GM19452 (cell line): ENCODE data around the gene IFNA4.
"Not testable (repeated sequence)": the region's sequence is repeated elsewhere in the genome, so short reads cannot be mapped to it uniquely, and the experiment has no call there.

Experiments
- ATAC-seq: cut with Tn5 transposase; IDR thresholded peaks from one replicate; pipeline ENCODE4 v1.9.1; 2021; ENCODE audit not compliant: unreplicated experiment

Gene IFNA4

GRCh38 chr9:21166560-21166959 lies 20.8 kb downstream of the IFNA4 start, which contains the start of gene IFNA21:
TSS of gene IFNA21 (minus strand) at chr9:21166660. CDS start at chr9:21166612, 48 bp downstream.
- not testable (repeated sequence) for ATAC-seq

- no peak for ATAC-seq
These were observed 21.9 kb downstream of the IFNA4 start for GRCh38 chr9:21165516-21165915.

- ATAC-seq: peak; percentile 99
These were observed 27.2 kb downstream of the IFNA4 start for GRCh38 chr9:21160178-21160577.

GRCh38 chr9:21155501-21155900 lies 31.9 kb downstream of the IFNA4 start:
- no peak for ATAC-seq

- ATAC-seq: peak; percentile 93
These were observed 33.3 kb downstream of the IFNA4 start for GRCh38 chr9:21154018-21154608.

- ATAC-seq: peak; percentile 38
These were observed 33.9 kb downstream of the IFNA4 start for GRCh38 chr9:21153336-21154017.

- ATAC-seq: no peak
These were observed 42.8 kb downstream of the IFNA4 start for GRCh38 chr9:21144603-21145002.

- ATAC-seq: peak; percentile 48
These were observed 45.9 kb downstream of the IFNA4 start, which contains the start of gene IFNW1 for GRCh38 chr9:21141427-21141882. TSS of gene IFNW1 (minus strand) at chr9:21141832. CDS start at chr9:21141570, 262 bp downstream.

- no peak for ATAC-seq
These were observed 50.4 kb downstream of the IFNA4 start for GRCh38 chr9:21137020-21137419.
